Measurements from ENCODE around the gene ACO2. TPM values are rescaled to one million over a fixed set of nuclear protein-coding genes. Genes with fewer than 3 reads are reported as not detected.
"Not testable (repeated sequence)": the region's sequence is repeated elsewhere in the genome, so short reads cannot be mapped to it uniquely, and the experiment has no call there.

ACO2 gene
- polyA plus RNA-seq, 4 donors: 126 to 294 (median 217) TPM

DNA sequence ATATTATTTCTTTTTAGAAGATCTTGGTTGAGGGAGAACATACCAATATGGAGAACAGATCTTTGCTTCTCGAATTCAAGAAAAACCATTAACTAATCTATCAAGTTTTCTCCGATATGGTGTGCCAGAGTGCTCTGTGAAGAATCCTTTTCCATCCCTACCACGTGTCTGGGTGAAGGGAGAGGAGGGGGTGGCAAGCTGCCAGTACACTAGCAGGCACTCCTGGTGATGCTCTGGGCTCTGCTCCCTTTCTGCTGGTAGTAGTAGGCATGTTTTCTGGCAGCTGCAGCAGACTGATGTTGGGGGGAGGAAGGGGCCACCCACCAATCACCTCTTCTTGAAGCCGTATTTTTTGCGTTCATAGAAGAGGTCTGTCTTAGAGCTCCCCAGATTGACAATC lies 8.8 kb upstream of the ACO2 start:
- DNase-seq; H3K4me3 ChIP-seq (ENCODE audit: low read depth in 1 of 3, low read length in 3 of 3); H3K27ac ChIP-seq (ENCODE audit: low read depth in 1 of 3, low read length in 2 of 3); H3K9me3 ChIP-seq (ENCODE audit: control insufficient read depth in 2 of 2, insufficient read depth in 1 of 2, low read depth in 1 of 2, low read length in 1 of 2); H3K27me3 ChIP-seq (ENCODE audit: control insufficient read depth in 3 of 3, insufficient read depth in 3 of 3, low read length in 3 of 3); H3K4me1 ChIP-seq (ENCODE audit: control insufficient read depth in 3 of 3, insufficient read depth in 2 of 3, low read depth in 1 of 3, low read length in 2 of 3); FAIRE-seq: not testable (repeated sequence)
- H3K36me3 ChIP-seq (ENCODE audit: control insufficient read depth in 3 of 3, insufficient read depth in 2 of 3, low read depth in 1 of 3, low read length in 3 of 3): peaks cover 5 to 54% (median 10%) of the 10 kb centered on the region in 3 donors
- WGBS, 3 donors: 80 to 86% (median 80%) methylated on average over 5 of the region's 5 CpGs

DNA sequence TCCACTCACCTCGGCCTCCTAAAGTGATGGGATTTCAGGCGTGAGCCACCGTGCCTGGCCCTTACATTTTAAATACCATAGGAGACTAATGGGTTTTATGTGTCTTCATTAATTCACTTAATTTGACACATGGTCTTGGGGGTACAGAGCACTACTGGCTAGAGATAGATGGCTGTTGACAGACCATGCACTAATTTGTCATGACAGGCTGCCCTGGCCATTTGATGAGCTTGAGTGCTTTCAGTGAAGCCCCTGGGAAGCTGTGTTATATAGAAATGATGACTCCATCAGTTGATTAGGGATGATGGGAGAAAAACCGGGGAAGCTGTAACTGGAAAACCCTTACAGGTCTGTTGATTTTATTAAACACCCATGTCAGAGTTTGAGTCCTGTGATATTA lies 7.0 kb upstream of the ACO2 start:
- H3K27me3 ChIP-seq (ENCODE audit: control insufficient read depth in 3 of 3, insufficient read depth in 3 of 3, low read length in 3 of 3): no peaks in the 10 kb centered on the region
- peaks cover 0 to 5% (median 0%) of the 10 kb centered on the region in 3 donors for H3K4me1 ChIP-seq (ENCODE audit: control insufficient read depth in 3 of 3, insufficient read depth in 2 of 3, low read depth in 1 of 3, low read length in 2 of 3)
- H3K27ac ChIP-seq (ENCODE audit: low read depth in 1 of 3, low read length in 2 of 3): no peak overlapping the region
- DNase-seq (no peak), FAIRE-seq (no peak)
- H3K4me3 ChIP-seq (ENCODE audit: low read depth in 1 of 3, low read length in 3 of 3): no peak overlapping the region
- H3K36me3 ChIP-seq (ENCODE audit: control insufficient read depth in 3 of 3, insufficient read depth in 2 of 3, low read depth in 1 of 3, low read length in 3 of 3): peaks cover 8 to 64% (median 14%) of the 10 kb centered on the region in 3 donors
- 93 to 95% (median 94%) methylated on average over 4 of the region's 4 CpGs for WGBS, 3 donors
- no peaks in the 10 kb centered on the region for H3K9me3 ChIP-seq (ENCODE audit: control insufficient read depth in 2 of 2, insufficient read depth in 1 of 2, low read depth in 1 of 2, low read length in 1 of 2)

- Histone ChIP-seq H3K4me3 (ENCODE audit: low read depth in 1 of 3, low read length in 3 of 3) (peak overlapping the region; percentile 75 to 90 (median 86)), H3K27ac (ENCODE audit: low read depth in 1 of 3, low read length in 2 of 3) (peak overlapping the region; percentile 96 to 99 (median 98)), H3K36me3 (ENCODE audit: control insufficient read depth in 3 of 3, insufficient read depth in 2 of 3, low read depth in 1 of 3, low read length in 3 of 3) (peaks cover 4 to 38% (median 12%) of the 10 kb centered on the region in 3 donors), H3K27me3 (ENCODE audit: control insufficient read depth in 3 of 3, insufficient read depth in 3 of 3, low read length in 3 of 3) (no peaks in the 10 kb centered on the region), H3K4me1 (ENCODE audit: control insufficient read depth in 3 of 3, insufficient read depth in 2 of 3, low read depth in 1 of 3, low read length in 2 of 3) (peaks cover 6 to 44% (median 9%) of the 10 kb centered on the region in 3 donors), H3K9me3 (ENCODE audit: control insufficient read depth in 2 of 2, insufficient read depth in 1 of 2, low read depth in 1 of 2, low read length in 1 of 2) (no peaks in the 10 kb centered on the region)
- FAIRE-seq (no peak), DNase-seq (peak; percentile 85)
- WGBS, 3 donors: 0 to 1% (median 1%) methylated on average over 30 of the region's 30 CpGs
These were observed 418 bp downstream of the ACO2 start for GRCh38 chr22:41469218-41469851.

DNA sequence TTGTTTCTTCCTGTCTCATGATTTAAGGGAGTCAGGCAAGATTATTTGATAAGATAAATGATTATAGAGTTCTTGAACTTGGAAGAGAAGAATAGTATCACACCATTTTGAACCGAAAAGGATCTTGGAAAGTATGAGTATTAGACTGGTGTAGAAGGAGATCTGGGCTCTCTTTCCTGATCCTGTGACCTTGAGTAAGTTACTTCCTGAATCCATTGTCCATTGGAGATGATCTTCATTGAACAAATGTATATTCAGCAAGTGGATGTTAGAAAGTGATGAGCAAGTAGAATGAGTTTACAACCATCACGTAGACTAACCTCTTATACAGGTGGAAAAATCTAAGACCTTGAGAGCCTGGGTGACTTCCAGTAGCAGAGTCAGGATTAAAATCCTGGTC lies 2.0 kb downstream of the ACO2 start:
- DNase-seq: peak; percentile 26 to 42
- Histone ChIP-seq H3K36me3 (ENCODE audit: control insufficient read depth in 3 of 3, insufficient read depth in 2 of 3, low read depth in 1 of 3, low read length in 3 of 3) (peaks cover 4 to 34% (median 7%) of the 10 kb centered on the region in 3 donors), H3K4me1 (ENCODE audit: control insufficient read depth in 3 of 3, insufficient read depth in 2 of 3, low read depth in 1 of 3, low read length in 2 of 3) (peaks cover 6 to 53% (median 9%) of the 10 kb centered on the region in 3 donors), H3K4me3 (ENCODE audit: low read depth in 1 of 3, low read length in 3 of 3) (peak overlapping the region in 2 of 3 donors; percentile 2 to 28), H3K9me3 (ENCODE audit: control insufficient read depth in 2 of 2, insufficient read depth in 1 of 2, low read depth in 1 of 2, low read length in 1 of 2) (no peaks in the 10 kb centered on the region), H3K27me3 (ENCODE audit: control insufficient read depth in 3 of 3, insufficient read depth in 3 of 3, low read length in 3 of 3) (no peaks in the 10 kb centered on the region), H3K27ac (ENCODE audit: low read depth in 1 of 3, low read length in 2 of 3) (peak overlapping the region; percentile 80 to 96 (median 87))
- WGBS, 3 donors: 66 to 76% (median 72%) methylated on average over 2 of the region's 2 CpGs
- no peak for FAIRE-seq

- FAIRE-seq: no peak
- Histone ChIP-seq H3K9me3 (ENCODE audit: control insufficient read depth in 2 of 2, insufficient read depth in 1 of 2, low read depth in 1 of 2, low read length in 1 of 2) (no peaks in the 10 kb centered on the region), H3K4me3 (ENCODE audit: low read depth in 1 of 3, low read length in 3 of 3) (peak overlapping the region in 2 of 3 donors; percentile 2 to 21), H3K36me3 (ENCODE audit: control insufficient read depth in 3 of 3, insufficient read depth in 2 of 3, low read depth in 1 of 3, low read length in 3 of 3) (peaks cover 0 to 30% (median 4%) of the 10 kb centered on the region in 3 donors), H3K27ac (ENCODE audit: low read depth in 1 of 3, low read length in 2 of 3) (peak overlapping the region; percentile 80 to 96 (median 87)), H3K27me3 (ENCODE audit: control insufficient read depth in 3 of 3, insufficient read depth in 3 of 3, low read length in 3 of 3) (no peaks in the 10 kb centered on the region), H3K4me1 (ENCODE audit: control insufficient read depth in 3 of 3, insufficient read depth in 2 of 3, low read depth in 1 of 3, low read length in 2 of 3) (peaks cover 6 to 56% (median 9%) of the 10 kb centered on the region in 3 donors)
- 16 to 59% (median 41%) methylated on average over 2 of the region's 2 CpGs for WGBS, 3 donors
- DNase-seq: peak; percentile 79 to 92
These were observed 2.7 kb downstream of the ACO2 start for GRCh38 chr22:41471568-41471967.

DNA sequence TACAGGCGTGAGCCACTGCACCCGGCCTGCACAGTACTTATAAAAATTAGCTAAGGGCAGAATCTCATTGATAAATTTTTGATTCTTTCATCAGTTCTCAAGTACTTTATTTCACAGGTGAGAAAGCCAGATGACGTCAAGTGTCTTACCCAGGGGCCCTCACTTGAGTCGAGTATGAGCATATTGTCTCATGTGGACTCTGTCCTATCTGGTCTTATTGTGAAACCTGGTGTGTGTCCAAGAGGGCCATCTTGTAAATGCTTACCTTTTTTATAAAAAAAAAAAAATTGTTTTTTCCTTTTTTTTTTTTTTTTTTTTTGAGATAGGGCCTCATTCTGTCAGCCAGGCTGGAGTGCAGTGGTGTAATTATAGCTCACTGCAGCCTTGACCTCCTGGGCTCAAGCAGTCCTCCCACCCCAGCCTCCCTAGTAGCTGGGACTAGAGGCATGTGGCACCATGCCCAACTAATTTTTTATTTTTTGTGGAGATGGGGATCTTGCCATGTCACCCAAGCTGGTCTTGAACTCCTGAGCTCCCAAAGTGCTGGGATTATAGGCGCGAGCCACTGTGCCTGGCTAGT lies 6.0 kb downstream of the ACO2 start:
- Histone ChIP-seq H3K27ac (ENCODE audit: low read depth in 1 of 3, low read length in 2 of 3) (peak overlapping the region in 1 of 3 donors; percentile 91), H3K4me3 (ENCODE audit: low read depth in 1 of 3, low read length in 3 of 3) (no peak overlapping the region), H3K9me3 (ENCODE audit: control insufficient read depth in 2 of 2, insufficient read depth in 1 of 2, low read depth in 1 of 2, low read length in 1 of 2) (no peaks in the 10 kb centered on the region), H3K4me1 (ENCODE audit: control insufficient read depth in 3 of 3, insufficient read depth in 2 of 3, low read depth in 1 of 3, low read length in 2 of 3) (peaks cover 3 to 68% (median 4%) of the 10 kb centered on the region in 3 donors), H3K36me3 (ENCODE audit: control insufficient read depth in 3 of 3, insufficient read depth in 2 of 3, low read depth in 1 of 3, low read length in 3 of 3) (peaks cover 0 to 48% (median 9%) of the 10 kb centered on the region in 3 donors), H3K27me3 (ENCODE audit: control insufficient read depth in 3 of 3, insufficient read depth in 3 of 3, low read length in 3 of 3) (no peaks in the 10 kb centered on the region)
- FAIRE-seq: no peak
- 76 to 84% (median 82%) methylated on average over 6 of the region's 6 CpGs for WGBS, 3 donors
- DNase-seq: peak in 1 of 2 donors; percentile 77

DNA sequence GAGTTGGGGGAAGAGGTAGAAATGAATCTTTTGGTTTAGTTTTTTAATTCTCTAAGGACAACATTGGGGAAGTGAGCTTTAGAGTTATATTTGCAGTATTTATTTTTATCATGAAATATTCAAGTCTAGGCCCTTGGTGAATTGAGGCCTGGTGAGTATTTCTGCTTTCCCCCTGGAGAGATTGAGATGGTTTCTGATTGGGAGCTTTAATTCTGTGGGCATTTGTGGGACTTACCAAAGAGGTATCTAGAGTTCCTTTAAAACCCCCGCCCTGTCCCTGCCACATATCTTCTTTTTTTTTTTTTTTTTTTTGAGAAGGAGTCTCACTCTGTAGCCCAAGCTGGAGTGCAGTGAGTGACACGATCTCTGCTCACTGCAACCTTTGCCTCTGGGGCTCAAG lies 9.6 kb downstream of the ACO2 start:
- FAIRE-seq (no peak), DNase-seq (no peak)
- peak overlapping the region in 1 of 3 donors; percentile 34 for H3K27ac ChIP-seq (ENCODE audit: low read depth in 1 of 3, low read length in 2 of 3)
- no peaks in the 10 kb centered on the region for H3K27me3 ChIP-seq (ENCODE audit: control insufficient read depth in 3 of 3, insufficient read depth in 3 of 3, low read length in 3 of 3)
- H3K4me3 ChIP-seq (ENCODE audit: low read depth in 1 of 3, low read length in 3 of 3): no peak overlapping the region
- peaks cover 0 to 49% (median 6%) of the 10 kb centered on the region in 3 donors for H3K4me1 ChIP-seq (ENCODE audit: control insufficient read depth in 3 of 3, insufficient read depth in 2 of 3, low read depth in 1 of 3, low read length in 2 of 3)
- 50 to 67% (median 63%) methylated on average over 2 of the region's 2 CpGs for WGBS, 3 donors
- peaks cover 0 to 65% (median 10%) of the 10 kb centered on the region in 3 donors for H3K36me3 ChIP-seq (ENCODE audit: control insufficient read depth in 3 of 3, insufficient read depth in 2 of 3, low read depth in 1 of 3, low read length in 3 of 3)
- no peaks in the 10 kb centered on the region for H3K9me3 ChIP-seq (ENCODE audit: control insufficient read depth in 2 of 2, insufficient read depth in 1 of 2, low read depth in 1 of 2, low read length in 1 of 2)

- H3K36me3 ChIP-seq (ENCODE audit: control insufficient read depth in 3 of 3, insufficient read depth in 2 of 3, low read depth in 1 of 3, low read length in 3 of 3): peaks cover 0 to 65% (median 7%) of the 10 kb centered on the region in 3 donors
- WGBS, 3 donors: 73 to 82% (median 75%) methylated on average over 7 of the region's 7 CpGs
- H3K27me3 ChIP-seq (ENCODE audit: control insufficient read depth in 3 of 3, insufficient read depth in 3 of 3, low read length in 3 of 3): no peaks in the 10 kb centered on the region
- no peaks in the 10 kb centered on the region for H3K9me3 ChIP-seq (ENCODE audit: control insufficient read depth in 2 of 2, insufficient read depth in 1 of 2, low read depth in 1 of 2, low read length in 1 of 2)
- FAIRE-seq (no peak), DNase-seq (no peak)
- H3K27ac ChIP-seq (ENCODE audit: low read depth in 1 of 3, low read length in 2 of 3): peak overlapping the region in 2 of 3 donors; percentile 28 to 34
- peaks cover 0 to 44% (median 3%) of the 10 kb centered on the region in 3 donors for H3K4me1 ChIP-seq (ENCODE audit: control insufficient read depth in 3 of 3, insufficient read depth in 2 of 3, low read depth in 1 of 3, low read length in 2 of 3)
- H3K4me3 ChIP-seq (ENCODE audit: low read depth in 1 of 3, low read length in 3 of 3): no peak overlapping the region
These were observed 10.1 kb downstream of the ACO2 start for GRCh38 chr22:41478891-41479521.
